B cell (primary cell): ENCODE measurements around the gene EVI5L.

Experiments
- EZH2 ChIP-seq: IDR thresholded peaks from 2 replicates; pipeline ENCODE4 v1.6.1; 2012; ENCODE audit warnings: borderline replicate concordance, low read depth, mild to moderate bottlenecking, moderate library complexity, low read length; ENCODE audit not compliant: insufficient read depth, poor library complexity, severe bottlenecking
- TF ChIP-seq, protein P1 (sequence below): fragments of 200-600 bp; IDR thresholded peaks from one replicate; pipeline ENCODE4 v1.8.0; 2022; ENCODE audit warnings: antibody characterized with exemption, mild to moderate bottlenecking

DNA sequence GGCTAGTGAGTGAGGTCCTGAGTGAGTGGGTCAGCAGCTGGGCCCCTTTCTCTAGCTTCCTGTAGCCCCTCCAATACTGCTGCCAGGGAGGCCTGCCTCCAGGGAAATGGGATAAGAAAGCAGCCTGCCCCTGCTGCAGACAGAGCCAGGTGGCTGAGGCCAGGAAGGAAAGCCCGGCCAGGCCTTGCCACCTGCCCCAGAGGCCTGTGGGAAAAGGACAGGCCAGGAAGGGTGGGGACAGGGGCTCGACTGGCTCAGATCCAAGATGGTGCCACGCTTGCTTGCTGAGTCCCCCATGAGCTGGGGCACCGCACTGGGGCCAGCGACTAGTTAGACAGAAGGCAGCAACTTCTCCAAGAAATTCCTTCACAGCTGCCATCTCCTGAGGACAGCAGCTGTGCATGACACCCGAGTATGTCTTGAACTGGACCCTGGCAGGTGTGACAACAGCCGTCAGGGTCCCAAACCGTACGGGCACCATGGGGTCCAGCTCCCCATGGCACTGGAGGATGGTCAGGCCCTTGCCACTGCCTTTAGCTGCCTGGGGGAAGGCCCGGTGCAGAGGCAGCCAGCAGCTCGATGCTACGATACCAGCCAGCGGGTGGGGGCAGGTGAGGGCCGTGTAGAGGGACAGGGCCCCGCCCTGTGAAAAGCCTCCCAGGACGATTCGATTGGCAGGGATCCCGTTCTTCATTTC is 49.2 kb downstream of the EVI5L start:
- TF ChIP-seq, protein P1, sequence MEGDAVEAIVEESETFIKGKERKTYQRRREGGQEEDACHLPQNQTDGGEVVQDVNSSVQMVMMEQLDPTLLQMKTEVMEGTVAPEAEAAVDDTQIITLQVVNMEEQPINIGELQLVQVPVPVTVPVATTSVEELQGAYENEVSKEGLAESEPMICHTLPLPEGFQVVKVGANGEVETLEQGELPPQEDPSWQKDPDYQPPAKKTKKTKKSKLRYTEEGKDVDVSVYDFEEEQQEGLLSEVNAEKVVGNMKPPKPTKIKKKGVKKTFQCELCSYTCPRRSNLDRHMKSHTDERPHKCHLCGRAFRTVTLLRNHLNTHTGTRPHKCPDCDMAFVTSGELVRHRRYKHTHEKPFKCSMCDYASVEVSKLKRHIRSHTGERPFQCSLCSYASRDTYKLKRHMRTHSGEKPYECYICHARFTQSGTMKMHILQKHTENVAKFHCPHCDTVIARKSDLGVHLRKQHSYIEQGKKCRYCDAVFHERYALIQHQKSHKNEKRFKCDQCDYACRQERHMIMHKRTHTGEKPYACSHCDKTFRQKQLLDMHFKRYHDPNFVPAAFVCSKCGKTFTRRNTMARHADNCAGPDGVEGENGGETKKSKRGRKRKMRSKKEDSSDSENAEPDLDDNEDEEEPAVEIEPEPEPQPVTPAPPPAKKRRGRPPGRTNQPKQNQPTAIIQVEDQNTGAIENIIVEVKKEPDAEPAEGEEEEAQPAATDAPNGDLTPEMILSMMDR: no peak
- no peak for TF ChIP-seq EZH2
